GM21528 (cell line): ENCODE results near the gene P2RX5.
A peak's percentile ranks its signal among the peaks of the same experiment; 100 is the strongest.

Source experiments
- ATAC-seq: cut with Tn5 transposase; IDR thresholded peaks from one replicate; pipeline ENCODE4 v1.9.1; 2021; ENCODE audit warnings: mild to moderate bottlenecking, moderate library complexity; ENCODE audit not compliant: unreplicated experiment, low FRiP score

The P2RX5 gene

DNA sequence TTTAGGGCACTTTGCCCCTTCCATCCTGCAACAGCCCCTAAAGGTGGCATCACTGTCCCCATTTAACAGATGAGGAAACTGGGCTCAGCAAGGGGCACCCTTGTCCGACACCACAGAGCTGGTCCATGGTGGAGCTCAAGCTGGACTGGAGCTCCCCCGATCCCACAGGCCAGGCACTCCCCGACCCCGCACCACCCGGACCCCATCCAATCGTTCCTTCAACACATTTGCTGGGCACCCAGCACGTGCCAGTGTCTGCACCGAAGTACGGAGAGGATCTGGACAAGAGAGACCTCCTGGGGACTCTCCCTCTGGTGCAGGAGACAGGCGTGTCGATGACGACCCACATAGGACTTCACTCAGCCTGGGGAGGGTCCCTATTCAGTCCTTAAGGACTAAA, 13.9 kb downstream of the P2RX5 start:
- no peak for ATAC-seq

DNA sequence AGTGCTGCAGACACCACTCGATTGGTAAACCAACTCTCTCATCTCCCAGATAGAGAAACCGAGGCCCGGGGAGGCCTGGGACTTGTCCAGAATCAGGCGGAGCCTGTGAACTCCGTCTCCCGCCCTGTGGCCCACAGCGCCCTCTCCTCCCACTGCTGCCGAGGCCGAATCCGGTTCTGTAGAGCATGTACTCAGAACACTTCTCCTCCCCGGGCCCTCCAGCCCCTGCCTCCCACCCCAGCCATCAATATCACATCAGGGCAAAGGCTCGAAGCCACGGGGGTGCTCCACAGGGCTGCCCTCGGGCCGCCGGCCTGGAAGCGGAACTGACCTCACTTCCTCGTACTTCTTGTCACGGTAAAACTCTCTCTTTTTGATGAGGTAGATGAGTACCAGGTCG, 14.4 kb downstream of the P2RX5 start:
- no peak for ATAC-seq

DNA sequence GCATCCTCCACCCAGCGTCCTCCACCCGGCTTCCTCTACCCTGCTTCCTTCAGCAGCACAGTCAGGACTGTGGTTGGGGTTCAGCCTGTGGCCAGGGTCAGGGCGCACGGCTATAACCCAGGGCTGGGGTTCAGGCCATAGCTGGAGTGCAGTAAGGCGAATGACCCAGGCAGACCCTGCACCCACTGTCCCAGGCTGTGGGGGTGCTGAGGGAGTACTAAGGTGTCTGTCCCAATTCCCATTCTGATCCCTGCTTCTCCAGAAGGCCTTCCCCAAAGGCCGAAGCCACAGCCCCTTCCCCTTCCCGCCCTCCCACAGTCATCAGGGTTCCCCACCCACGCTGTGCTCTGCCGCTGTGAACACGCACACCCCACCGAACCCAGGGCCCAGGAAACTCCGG, 14.9 kb downstream of the P2RX5 start:
- ATAC-seq: no peak

DNA sequence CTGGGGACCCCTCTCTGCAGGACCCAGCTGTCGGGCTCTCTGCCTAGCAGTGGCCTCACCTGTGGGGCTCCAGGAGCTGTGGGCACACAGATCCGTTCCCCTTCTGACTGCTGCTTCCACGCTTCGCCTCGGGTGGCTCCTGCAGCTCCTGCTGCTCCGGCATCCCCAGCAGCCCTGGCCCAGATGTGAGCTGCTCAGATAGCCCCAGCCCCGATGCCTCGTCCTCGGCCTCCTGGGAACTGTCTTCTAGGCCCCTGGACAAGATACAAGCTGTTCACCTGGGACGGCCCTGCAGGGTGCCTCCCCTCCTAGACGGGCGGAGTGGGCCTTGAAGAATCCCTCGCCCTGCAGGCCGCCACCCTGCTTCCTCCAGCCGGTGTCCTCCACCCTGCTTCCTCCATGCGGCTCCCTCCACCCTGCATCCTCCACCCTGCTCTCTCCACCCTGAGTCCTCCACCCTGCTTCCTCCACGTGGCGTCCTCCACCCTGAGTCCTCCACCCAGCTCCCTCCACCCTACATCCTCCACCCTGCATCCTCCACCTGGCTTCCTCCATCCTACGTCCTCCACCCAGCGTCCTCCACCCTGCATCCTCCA, 16.3 kb downstream of the P2RX5 start:
- ATAC-seq: no peak

DNA sequence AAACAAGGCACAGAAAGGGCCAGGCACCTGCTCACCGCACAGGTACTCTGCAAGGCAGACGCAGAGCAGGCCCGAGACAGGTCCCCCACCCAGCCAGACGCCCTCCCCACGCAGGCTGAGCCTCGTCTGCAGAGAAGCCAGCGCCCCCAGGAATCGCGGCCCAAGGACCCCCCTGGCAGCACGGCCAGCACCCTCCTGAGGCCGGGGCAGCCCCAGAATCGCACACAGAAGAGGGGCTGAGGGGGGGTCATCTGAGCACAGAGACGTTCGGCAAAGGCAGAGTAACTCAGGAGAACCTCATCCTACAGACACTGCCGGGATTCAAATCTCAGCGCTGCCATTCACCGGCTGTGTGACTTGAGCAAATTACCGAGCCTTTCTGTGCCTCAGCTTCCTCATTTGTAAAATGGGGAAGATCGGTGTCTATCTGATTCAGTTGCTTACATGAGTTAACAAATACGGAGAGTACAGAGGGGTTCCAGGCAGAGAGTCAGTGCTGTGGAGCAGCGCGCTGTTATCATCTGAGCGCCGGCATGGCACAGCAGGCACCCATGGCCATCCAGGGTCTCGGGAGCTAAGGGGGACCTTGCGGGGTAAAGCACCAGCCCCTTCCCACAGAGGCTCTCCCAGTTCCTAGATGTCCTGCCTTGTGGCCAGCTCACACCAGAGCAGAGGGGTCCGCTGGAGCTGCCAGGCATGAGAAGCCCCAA, 17.0 kb downstream of the P2RX5 start:
- no peak for ATAC-seq

DNA sequence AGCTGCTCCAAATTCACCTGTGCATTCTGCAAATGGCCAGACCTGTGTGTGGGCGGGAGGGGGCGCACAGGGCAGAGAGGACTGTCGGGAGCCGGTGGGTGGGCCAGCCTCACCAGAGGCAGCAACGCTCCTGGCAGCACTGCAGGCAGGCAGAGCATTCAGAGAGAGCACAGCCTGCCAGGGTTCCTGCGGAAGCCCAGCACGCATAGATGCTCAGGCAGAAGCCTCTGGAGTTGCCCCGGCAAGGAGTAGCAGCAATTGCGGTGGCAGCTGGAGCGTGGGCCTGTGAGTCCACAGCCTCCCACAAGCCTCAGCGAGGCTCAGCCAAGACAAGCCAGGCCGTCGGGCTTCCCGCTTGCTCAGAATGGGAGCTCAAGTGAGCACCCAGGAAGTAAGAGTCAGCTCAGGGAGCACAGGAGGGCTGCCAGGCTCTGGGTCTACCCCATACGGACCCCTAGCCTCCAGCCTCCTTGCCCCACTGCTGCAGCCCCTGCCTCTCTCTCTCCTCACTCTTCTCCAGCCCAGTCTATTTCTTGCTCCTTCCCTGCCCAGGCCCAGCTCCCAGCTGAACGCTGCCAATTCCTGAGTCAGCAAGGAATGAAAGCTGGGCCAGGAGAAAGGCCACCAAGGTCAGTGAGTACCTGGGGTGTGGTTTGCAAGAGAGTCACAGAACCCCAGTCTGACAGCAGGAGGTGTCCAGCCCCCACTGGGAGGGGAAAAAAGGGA, 17.7 kb downstream of the P2RX5 start:
- ATAC-seq: no peak

DNA sequence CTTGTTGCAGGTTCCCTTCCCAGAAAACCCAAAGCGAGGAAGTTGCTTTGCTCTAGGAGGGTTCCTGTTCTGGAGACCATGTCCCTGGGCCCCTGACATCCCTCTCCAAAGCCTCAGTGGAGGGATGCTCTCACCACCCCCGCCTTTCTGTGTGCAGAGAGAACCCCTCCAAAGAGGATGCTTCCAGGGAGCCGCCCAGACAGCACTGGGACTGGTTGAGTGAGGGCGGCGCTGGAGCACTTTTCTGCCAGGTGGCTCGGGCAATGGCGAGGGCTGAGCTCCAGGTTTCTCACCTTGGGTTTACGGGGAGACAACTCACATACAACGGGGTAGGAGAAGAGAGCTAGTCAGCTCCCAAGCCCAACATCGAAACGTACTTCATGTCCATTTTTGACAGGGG, 20.1 kb downstream of the P2RX5 start:
- ATAC-seq: no peak

DNA sequence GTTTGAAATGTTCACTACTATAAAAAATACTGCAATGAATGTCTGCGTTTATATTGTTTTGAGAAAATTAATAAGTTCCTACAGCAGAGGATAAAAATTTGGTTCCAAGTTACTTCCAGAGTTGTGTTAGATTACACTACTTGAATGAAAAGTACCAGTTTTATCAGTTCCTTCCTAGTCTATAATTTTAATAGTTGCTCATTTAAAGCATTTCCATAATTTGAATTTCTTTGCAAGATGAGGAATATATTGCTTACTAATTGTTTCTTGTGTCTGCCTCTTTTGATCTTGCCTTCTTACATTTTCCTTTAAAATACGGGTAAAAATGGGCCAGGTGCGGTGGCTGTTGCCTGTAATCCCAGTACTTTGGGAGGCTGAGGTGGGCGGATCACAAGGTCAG, 23.4 kb downstream of the P2RX5 start:
- ATAC-seq: no peak

DNA sequence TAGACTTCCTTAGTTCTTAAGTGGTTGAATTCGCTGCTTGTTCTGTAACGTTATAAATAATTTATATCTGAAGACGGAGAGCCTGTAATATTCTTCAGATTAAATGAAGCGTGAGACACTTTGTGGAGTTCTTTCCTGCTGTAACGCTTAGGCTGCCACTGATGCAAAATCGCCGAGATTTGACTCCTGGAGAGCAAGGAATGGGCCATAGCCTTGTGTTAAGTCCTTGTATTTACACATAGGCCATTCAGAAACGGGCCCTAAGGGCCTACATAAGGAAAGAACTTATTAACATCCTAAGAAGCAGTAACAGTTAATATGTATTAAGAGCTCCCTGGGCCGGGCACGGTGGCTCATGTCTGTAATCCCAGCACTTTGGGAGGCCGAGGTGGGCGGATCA, 26.4 kb downstream of the P2RX5 start:
- no peak for ATAC-seq

DNA sequence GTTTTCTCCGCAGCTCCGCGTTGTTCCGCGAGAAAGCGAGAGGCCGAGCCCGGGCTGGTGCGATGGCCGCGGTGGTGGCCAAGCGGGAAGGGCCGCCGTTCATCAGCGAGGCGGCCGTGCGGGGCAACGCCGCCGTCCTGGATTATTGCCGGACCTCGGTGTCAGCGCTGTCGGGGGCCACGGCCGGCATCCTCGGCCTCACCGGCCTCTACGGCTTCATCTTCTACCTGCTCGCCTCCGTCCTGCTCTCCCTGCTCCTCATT, 26.9 kb downstream of the P2RX5 start:
- ATAC-seq: peak; percentile 13

DNA sequence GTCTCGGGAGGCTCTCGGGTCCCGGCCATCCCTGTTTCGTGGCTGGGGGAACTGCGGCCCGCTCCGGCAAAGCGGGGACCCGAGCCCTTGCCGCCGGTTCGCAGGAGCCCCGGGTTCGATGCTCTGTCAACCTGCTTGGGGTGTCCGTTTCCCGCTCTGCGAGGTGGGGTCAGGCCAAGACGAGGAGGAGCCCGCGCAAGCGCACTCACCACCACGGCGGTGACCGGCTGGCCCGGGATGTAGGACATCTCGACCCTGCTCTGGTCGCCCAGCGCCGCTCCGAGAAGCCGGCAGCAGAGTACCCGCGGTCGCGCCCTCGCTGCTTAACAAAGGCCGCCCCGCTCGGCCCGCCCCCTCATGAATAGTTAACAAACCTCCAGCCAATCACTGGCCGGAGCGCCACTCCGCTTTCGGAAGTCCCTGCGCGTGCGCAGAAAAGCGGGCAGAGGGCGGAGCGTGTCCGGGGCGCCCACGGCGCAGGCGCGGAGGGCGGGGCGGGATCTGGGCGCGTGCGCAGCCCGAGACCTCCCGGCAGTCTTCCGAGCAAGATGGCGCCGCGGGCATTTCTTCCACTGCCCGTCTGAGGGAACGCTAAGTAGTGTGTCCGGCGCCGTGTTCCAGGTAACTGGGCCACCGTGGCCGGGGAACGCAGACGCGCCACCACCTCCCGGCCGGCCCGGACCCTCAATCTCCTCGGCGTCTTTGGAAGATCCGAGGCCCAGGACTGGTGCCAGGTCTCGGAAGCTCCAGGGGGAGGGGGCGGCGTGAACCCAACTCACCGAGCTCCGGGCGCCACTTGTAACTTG, 27.5 kb downstream of the P2RX5 start, which contains the start of the genes EMC6 and TAX1BP3:
Gene EMC6 (plus strand): TSS at position 534 of the 806 bp plus-strand sequence. CDS start 335 bp downstream, outside the sequence.
Gene TAX1BP3 (minus strand): TSS at position 300 of the 806 bp plus-strand sequence. CDS start 52 bp downstream, at position 248.
- ATAC-seq: peak; percentile 86

DNA sequence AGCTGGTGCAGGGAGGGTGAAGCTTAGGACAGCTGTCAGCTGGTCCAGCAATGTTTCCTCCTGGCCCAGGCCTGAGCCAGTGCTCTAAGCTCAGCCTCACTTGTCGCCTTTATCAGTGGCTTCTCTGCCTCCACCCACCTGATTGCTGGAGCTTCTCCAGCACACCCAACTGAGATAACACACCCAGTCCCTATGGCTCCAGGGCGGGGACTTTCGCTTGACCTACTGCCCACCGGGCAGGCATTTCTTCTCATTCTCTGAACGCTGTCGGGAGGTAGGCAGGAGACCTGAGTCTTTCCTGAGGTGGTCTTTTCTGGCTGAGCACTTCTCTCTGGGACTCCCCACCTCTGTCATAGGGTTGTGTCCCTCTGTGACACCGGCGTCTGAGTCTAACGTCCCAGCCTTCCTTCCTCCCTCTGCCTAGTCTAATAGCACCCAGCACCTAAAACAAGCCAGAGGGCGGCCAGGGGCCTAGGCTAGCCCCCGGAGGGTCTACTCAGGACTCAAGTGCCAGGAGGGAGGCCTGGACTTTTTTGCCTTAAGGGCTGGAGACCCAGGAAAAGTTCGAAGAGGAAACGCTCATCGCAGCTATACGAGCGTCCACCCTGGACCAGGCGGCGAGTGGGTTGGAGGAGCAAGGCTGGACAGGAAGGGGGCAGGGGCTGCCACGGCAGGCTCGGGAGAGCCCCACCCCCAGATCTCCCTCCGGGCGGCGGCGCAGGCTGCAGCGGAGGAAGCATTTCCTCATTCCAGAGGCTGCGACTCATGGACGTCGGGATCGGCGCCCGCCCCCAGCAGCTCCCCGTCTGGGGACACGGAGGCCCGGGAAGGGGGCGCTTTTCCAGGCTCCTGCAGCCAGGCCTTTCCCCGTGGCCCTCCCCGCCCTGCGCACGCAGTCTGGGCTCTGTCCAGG, 28.3 kb downstream of the P2RX5 start:
- peak; percentile 11 for ATAC-seq

DNA sequence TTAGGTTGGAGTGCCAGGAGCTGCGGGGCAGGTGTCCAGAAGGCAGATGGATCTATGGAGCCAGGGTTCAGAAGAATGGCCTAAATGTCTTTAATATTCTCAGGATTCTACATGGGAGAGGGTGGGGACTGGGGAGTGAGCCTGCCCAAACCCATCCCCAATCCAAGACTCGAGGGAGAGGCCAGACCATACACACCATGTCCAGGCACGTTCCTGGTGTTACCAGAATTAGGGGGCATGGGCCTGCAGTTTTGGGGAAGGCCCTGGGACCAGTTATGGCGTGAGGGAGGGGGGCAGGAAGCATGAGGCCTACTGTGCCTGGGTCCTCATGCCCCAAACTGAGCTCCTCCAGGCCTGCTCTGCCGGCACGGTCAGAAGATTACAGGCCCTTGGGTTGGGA, 29.4 kb downstream of the P2RX5 start:
- no peak for ATAC-seq

DNA sequence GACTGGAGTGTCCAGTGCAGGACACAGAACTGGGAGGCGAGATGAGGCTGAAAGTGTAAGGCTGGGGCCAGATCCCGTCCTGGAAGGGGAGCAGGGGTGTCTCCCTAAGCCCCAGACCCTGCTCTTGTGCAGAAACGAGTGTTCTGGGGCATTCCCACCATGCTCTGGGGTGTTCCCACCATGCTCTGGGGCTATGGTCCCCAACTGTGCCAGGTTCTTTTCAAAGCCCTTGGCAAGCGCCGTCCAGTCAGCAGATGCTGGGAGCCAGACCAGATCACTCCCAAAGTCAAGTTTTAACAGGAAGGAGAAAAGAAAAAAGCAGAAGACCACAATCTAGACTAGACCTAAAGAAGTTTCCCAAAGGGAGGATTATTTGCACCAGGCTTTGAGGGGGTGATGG, 30.1 kb downstream of the P2RX5 start:
- ATAC-seq: no peak

DNA sequence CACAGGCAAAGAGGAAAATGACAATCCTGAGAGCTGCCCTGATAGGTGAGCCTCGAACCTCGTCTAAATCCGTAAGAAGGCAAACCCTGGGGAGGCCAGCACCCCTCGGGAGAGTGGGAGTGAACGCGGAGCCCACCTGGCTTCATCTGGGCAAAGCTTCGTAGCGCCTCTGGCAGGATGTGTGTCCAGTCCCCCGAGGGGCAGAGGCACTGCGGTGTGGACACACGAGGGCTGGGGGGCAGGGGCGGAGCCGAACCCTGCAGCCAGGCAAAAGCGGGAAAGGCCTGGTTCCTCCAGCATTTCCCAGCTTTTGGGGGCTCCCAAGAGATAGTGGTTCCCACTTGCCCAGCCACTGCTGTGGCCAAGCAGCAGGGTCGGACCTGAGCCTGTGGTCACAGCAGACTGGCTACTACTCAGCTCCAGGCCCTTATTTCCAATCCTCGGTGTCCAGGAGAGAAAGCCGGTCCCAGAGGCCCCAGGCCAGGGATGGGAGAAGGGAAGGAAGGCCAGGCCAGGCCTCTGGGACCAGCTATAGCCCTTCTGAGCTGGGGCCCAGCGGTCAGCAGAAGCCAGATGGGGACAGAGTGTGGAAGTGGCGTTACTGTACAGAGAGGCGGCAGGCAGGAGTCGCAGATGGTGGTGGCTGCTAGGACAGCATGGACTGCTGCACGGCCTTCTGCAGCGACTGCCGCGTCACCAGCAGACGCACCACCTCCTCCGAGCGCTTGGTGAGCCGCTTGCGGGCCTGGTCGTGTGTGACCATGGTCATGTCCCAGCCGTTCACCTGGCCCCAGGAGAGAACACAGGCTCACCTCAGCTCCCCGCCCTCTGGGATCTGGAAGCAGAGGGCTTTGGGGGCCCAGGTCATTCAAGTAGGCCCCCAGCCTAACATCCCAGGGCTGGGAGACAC, 32.6 kb downstream of the P2RX5 start:
- no peak for ATAC-seq

DNA sequence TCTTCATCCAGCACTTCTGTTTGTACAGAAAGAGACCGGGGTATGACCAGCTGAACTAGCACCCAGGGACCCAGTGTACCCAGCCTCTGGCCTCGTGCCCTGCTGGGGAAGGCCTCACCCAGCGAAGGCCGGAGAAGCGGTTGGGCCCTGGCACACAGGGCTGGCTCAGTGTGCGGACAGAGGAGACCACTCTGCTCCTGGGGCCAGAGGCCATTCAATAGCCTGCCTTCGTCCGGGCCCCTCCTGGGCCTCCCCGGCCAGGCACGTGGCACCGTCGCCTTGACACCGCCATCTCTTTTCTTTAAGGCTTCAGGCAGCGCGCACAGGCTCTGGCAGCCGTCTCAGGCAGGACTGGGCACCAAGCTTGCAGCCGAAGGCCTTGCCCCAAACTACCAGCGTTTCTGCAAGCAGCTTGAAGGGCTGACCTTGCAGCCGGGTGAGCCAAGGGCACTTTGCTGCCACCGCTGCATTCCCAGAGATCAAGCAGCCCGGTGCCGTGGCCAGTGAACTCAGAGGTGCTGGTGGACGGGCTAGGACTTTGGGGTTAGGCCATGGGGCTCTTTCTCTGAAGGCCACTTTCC, 35.6 kb downstream of the P2RX5 start:
- no peak for ATAC-seq

DNA sequence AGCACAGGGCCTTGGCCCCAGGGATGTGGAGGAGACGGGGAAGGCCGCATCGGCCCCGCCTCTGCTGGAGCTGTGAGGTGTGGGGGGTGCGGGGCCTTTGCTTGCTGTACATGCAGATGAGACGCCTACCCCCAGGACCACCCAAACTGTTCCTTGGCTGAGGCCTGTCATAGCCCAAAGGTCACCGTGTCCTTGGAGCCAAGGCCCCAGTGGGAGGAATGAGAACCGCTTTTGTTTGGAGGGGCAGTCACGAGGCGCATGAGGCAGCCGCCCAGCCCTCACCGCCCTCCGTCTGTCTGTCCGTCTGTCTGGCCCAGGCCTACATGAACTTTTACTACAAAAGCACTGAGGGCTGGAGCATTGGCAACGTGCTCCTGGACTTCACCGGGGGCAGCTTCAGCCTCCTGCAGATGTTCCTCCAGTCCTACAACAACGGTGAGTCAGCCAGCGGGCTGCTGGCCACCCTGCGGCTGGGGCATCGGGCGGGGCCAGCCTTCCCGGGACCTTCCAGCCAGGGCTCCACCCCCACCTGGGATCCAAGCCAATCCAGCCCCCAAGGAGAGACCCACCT, 36.3 kb downstream of the P2RX5 start:
- ATAC-seq: no peak

DNA sequence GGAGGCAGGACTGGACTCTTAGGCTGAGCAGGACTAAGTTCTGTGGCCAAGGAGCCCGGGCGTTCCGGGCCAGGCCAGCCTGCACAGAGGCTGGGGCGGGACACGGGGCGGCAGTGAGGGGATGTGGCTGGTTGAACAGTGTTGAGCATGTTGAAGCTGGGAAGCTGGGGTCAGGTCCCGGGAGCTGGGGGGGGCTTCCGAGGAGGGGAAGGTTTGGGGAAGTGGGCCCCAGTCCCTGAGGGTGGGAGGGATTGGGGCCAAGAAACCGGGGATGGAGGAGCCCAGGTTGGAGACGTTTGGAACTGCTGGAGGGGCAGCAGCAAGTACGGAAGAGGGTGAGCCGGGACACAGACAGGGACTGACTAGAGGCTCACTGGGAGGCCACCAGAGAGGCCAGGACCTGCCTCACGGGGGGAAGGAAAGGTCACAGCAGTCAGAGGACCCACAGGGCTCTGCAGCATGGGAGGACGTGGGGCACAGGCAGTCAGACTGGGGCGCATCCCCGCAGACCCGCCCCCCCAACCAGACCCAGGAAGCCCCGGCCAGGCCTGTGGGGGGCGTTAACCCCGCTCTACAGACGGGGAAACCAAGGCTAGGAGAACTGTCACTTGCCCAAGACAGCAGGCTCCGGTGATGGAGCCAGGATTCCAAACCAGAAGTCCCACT, 37.0 kb downstream of the P2RX5 start:
- ATAC-seq: no peak
